WERI-Rb-1 (cell line): ENCODE results near the gene CAPN1.
"Not testable (repeated sequence)": the region's sequence is repeated elsewhere in the genome, so short reads cannot be mapped to it uniquely, and the experiment has no call there.

ENCODE experiments used
- DNase-seq: peaks from one replicate; pipeline ENCODE4 v3.0.0-alpha.2; 2020
- H3K27ac ChIP-seq: fragments of 250-450 bp; sonication (Bioruptor Pico); 2 replicates; pipeline ENCODE4 v1.5.1; 2020; ENCODE audit warnings: mild to moderate bottlenecking, moderate library complexity
- H3K27me3 ChIP-seq: fragments of 250-450 bp; sonication (Bioruptor Pico); 2 replicates; pipeline ENCODE4 v1.5.1; 2021; ENCODE audit warnings: mild to moderate bottlenecking, low read depth, moderate library complexity; ENCODE audit not compliant: insufficient read depth, severe bottlenecking
- H3K36me3 ChIP-seq: fragments of 250-450 bp; sonication (Bioruptor Pico); 2 replicates; pipeline ENCODE4 v1.5.1; 2020; ENCODE audit warnings: mild to moderate bottlenecking, moderate library complexity
- H3K4me3 ChIP-seq: 2 replicates; pipeline ENCODE4 v1.5.1; 2011; ENCODE audit warnings: low read depth, mild to moderate bottlenecking, control low read depth, low read length
- H3K9me3 ChIP-seq: fragments of 250-450 bp; sonication (Bioruptor Pico); 2 replicates; pipeline ENCODE4 v1.5.1; 2021; ENCODE audit warnings: mild to moderate bottlenecking, moderate library complexity; ENCODE audit not compliant: severe bottlenecking
- CTCF ChIP-seq: IDR thresholded peaks from 2 replicates; pipeline ENCODE4 v1.5.1; 2011; ENCODE audit warnings: low read depth, mild to moderate bottlenecking, control low read depth, inconsistent platforms, low read length

The CAPN1 gene

DNA sequence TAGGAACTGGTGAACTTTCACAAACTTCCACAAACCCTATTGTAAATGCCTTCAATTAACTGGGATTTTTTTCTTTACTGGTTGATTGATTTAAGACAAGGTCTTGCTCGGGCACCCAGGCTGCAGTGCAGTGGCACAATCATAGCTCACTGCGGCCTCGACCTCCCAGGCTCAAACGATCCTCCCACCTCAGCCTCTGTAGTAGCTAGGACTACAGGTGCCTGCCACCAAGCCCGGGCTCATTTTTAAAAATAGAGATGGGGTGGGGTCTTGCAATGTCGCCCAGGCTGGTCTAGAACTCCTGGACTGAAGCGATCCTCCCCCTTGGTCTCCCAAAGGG lies 44.3 kb downstream of the CAPN1 start:
- H3K4me3 ChIP-seq, result peak overlapping the region; percentile 34; the same call in 1 of the 2 replicates
- H3K9me3 ChIP-seq, result no peaks in the 10 kb centered on the region
- peak overlapping the region; percentile 89 for H3K27ac ChIP-seq
- DNase-seq, result no peak
- TF ChIP-seq CTCF, result no peak
- no peaks in the 10 kb centered on the region for H3K27me3 ChIP-seq
- no peaks in the 10 kb centered on the region for H3K36me3 ChIP-seq

- H3K4me3 ChIP-seq, result no peak overlapping the region
- H3K36me3 ChIP-seq, result no peaks in the 10 kb centered on the region
- no peak for TF ChIP-seq CTCF
- no peak for DNase-seq
- H3K9me3 ChIP-seq, result no peaks in the 10 kb centered on the region
- H3K27me3 ChIP-seq, result no peaks in the 10 kb centered on the region
- no peak overlapping the region for H3K27ac ChIP-seq
These were observed 46.2 kb downstream of the CAPN1 start for GRCh38 chr11:65227879-65228278.

GRCh38 chr11:65236194-65237059 lies 54.7 kb downstream of the CAPN1 start:
- no peak overlapping the region for H3K27ac ChIP-seq
- no peaks in the 10 kb centered on the region for H3K9me3 ChIP-seq
- no peak overlapping the region for H3K4me3 ChIP-seq
- no peak for DNase-seq
- no peaks in the 10 kb centered on the region for H3K36me3 ChIP-seq
- no peaks in the 10 kb centered on the region for H3K27me3 ChIP-seq
- TF ChIP-seq CTCF, result no peak

GRCh38 chr11:65238302-65238701 lies 56.6 kb downstream of the CAPN1 start:
- not testable (repeated sequence) for DNase-seq, H3K27me3 ChIP-seq, H3K27ac ChIP-seq, H3K4me3 ChIP-seq, H3K36me3 ChIP-seq, H3K9me3 ChIP-seq

- Histone ChIP-seq H3K9me3 (no peaks in the 10 kb centered on the region), H3K4me3 (no peak overlapping the region), H3K27ac (no peak overlapping the region; the same call in 1 of the 2 replicates), H3K27me3 (no peaks in the 10 kb centered on the region), H3K36me3 (peaks cover 3% of the 10 kb centered on the region; the same call in 1 of the 2 replicates)
- no peak for DNase-seq
- TF ChIP-seq CTCF, result no peak
These were observed 59.4 kb downstream of the CAPN1 start for GRCh38 chr11:65241134-65241533.

DNA sequence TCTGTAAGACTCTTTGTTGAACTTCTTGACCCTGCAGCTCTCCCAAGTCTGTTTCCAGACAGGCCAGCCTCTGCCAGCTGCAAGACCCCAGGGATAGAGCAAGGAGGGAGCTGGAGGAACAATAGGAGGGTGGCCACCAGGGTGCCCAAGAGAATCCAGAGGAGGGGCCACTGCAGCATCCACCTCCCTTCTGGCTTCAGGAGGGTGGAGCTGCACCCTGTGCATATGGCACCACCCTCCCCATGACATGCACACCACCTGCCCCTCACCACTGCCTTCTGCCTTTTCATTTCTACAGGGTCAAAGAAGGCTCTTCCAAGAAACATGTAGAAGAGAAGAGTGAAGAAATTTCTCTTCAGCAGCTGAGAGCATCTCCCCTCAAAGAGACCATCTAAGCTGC lies 60.0 kb downstream of the CAPN1 start:
- Histone ChIP-seq H3K36me3 (peaks cover 3% of the 10 kb centered on the region; the same call in 1 of the 2 replicates), H3K27ac (no peak overlapping the region; the same call in none of the 2 replicates), H3K9me3 (no peaks in the 10 kb centered on the region), H3K4me3 (no peak overlapping the region), H3K27me3 (no peaks in the 10 kb centered on the region)
- DNase-seq, result no peak
- no peak for TF ChIP-seq CTCF
